GM19193 (cell line): Measurements from ENCODE around the gene OR10C1.

Experiments used
- POLR2A ChIP-seq: IDR thresholded peaks from 4 replicates; pipeline ENCODE4 v1.6.1; 2011; ENCODE audit not compliant: insufficient read depth, insufficient read length; ENCODE audit errors: extremely low read depth

The OR10C1 gene

DNA sequence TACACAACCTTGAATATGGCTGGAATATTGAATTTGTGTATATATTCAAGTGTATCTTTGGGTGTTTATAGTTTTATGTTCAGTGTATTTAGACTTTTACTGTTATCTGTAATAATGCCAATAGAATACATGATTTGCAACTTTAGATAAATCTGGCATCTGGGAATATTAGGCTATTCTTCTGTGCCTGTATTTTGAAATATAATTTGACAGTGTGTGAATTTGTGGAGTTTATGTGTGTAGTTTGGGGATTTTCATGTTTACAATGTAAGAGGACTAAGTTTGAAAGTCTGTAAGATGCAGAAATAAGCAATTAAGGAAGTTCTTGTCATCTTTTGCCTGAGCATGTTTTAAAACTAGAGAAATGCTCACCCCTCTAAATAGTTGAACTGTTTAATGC lies at the start of gene OR10C1:
Gene OR10C1, plus strand, starts transcription at position 301 of the 400 bp plus-strand sequence. CDS start 710 bp downstream, outside the sequence.
- TF ChIP-seq POLR2A = no peak

DNA sequence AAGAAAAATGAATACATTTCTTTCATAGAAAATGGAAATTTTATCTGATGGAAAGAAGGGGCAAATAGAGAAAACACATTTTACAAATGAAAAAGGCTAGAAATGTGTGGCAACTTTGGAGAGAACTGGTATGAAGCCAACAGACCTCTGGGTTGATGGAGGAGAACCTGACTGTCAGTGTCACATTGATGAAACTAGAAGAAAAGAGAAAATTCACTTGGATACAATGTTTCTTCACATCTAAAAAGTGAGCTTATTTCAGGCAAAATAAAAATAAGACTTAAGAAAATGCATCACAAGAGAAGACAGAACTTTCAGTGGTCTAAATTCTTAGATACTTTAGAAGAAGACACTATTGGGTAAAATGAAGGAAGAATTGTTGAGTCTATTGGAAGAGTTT lies 43.8 kb upstream of the OR10C1 start, which contains the start of gene OR12D2:
Gene OR12D2, plus strand, starts transcription at position 301 of the 400 bp plus-strand sequence. CDS start 1,069 bp downstream, outside the sequence.
- no peak for TF ChIP-seq POLR2A

DNA sequence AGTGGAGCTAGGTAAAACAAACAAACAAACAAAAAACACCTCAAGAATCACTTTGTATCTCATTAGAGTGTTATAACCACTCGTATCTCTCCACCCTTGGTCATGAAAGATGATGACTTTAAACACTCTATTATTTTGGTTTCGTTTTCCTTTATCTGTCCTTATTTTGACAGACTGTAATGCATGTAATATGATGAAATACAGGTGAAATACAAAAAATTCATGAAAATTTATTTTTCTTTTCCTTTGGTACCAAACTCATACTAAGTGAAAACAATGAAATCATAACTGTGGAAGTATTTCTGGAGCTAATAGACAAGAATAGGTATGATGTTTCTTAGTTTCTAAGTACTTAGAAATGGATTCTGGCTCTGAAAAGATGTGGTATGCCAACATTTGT lies 39.6 kb upstream of the OR10C1 start:
- TF ChIP-seq POLR2A = no peak

DNA sequence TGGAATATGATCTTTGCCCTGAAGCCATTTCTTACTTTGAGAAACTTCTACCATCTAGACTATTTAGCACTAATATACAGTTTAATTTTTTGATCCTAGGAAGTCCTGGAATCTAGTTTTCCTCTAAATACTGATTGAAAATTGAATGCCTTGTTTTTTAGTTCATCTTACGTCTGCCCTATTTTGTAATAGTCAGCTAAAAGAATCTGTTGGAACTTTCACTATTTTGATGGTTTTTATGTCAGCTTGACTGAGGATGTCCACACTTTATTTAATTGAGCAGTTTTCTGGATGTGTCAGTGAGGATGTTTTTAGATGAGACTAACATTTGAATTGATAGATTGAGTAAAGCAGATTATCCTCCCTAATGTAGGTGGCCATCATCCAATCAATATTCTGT lies 35.3 kb upstream of the OR10C1 start:
- TF ChIP-seq POLR2A = no peak

DNA sequence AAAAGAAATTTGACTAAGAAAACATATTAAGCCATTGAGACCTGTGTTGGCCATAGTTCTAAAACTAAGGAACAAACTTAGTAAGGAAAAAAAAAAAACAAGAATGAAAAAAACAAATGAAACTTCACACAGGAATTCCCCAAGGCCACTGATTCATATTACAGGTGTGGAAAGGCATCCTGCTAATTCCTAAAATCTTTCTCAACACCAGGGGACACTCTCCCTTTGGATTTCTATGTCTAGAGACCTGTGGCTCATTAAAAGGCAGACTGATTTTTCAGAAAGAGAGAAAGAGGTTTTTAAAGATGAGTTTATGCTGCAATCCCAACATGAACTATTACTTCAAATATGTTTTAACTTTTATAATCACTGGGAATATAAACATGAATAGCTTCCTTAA lies 24.5 kb upstream of the OR10C1 start, which contains the start of gene OR12D1:
Gene OR12D1, plus strand, starts transcription at position 341 of the 400 bp plus-strand sequence.
- TF ChIP-seq POLR2A = no peak

GRCh38 chr6:29419516-29419915 lies 19.6 kb upstream of the OR10C1 start:
- TF ChIP-seq POLR2A = no peak

DNA sequence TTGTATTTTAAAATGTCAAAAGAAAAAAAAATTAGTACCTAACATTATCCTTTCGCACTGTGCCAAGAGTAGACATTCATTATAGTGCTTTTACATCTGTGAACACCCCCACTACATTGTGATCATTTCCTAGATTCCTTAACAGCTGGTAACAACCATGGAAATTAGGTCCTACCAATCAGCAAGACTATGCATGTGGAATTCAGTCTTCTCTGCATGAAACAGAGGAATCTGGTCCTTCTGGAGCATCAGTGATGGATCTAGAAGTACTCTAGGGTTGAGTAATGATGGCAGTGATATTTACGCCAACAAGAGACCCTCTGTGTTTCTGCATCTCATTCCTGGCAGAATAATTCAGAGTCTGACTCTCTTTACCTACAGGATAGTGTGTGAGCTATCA lies 14.9 kb upstream of the OR10C1 start:
- TF ChIP-seq POLR2A = no peak

DNA sequence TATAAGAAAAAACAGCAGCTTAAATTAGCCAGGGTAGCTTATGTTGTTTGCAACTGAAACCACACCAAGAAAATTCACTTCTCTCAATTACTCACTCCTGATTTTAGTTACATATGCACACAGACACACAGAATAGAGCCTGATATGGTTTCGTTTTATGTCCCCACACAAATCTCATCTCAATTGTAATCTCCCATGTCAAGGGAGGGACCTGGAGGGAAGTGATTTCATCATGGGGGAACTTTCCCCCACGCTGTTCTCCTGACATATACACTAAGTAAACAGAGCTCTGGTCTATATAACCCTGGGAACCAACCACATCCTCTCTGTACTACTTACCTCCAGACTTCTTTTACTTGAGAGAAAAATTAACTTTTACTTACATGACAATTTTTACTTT lies 14.5 kb upstream of the OR10C1 start:
- TF ChIP-seq POLR2A = no peak

- no peak for TF ChIP-seq POLR2A
These were observed 14.0 kb upstream of the OR10C1 start for GRCh38 chr6:29425075-29425474.

DNA sequence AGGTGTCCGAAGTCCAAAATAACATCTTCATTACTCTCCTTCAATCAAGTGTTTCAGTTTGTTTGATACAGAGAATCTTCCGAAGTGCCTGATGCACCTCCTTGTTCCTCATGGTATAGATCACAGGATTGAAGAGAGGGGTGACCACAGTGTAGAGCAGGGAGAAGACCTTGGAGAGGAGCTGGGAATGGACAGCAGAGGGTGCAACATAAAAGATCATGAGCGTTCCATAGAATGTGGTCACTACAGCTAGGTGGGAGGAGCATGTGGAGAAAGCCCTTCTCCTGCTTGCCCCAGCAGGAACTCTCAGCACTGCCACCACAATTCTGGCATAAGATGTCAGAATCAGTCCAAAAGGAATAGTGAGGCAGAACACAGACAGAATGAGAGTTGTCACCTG lies 12.5 kb upstream of the OR10C1 start:
- TF ChIP-seq POLR2A = no peak

GRCh38 chr6:29442719-29443118 lies 3.6 kb downstream of the OR10C1 start:
- TF ChIP-seq POLR2A = no peak

DNA sequence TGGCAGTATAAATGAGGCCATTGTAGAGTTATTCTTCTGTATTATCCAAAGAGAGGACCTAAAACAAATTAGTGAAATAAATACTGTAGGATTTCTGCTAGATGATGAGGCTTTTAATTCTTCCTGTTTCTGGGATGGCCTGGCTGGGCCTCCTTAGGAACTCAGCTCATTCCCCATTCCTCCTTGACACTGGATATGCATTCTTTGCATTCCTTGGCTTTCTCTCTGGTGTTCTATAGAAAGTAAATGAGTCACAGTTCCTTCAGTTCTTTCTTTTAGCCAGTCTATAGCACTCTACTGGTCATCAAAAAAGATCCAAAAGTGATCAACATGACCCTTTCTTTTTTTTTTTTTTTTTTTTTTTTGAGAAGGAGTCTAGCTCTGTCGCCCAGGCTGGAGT lies 8.6 kb downstream of the OR10C1 start:
- TF ChIP-seq POLR2A = no peak

GRCh38 chr6:29451471-29452193 lies 12.5 kb downstream of the OR10C1 start:
- TF ChIP-seq POLR2A = no peak

DNA sequence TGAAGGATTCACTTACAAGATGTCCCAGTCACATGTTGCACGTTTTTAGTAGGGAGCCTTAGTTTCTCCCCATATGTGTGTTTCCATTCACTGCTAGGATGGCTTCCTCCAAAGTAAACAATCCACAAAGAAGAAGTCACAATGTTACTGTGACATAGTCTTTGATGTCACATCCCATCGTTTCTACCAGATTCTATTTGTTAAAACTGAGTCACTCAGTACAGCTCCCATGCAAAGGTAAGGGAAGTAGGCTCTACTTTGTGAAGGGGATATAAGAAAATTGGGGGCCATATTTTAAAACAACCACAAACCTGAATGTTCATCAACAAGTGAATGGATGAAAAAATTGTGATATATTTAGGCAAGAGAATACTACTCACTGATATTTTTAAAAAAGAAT lies 17.9 kb downstream of the OR10C1 start, which contains the start of the genes OR11A1 and OR2H1:
Gene OR11A1, minus strand, starts transcription at position 101 of the 400 bp plus-strand sequence. CDS start 29,430 bp downstream, outside the sequence.
Gene OR2H1, plus strand, starts transcription at position 185 of the 400 bp plus-strand sequence. CDS start 4,615 bp downstream, outside the sequence.
- TF ChIP-seq POLR2A = no peak

GRCh38 chr6:29461021-29461814 lies 22.1 kb downstream of the OR10C1 start:
- TF ChIP-seq POLR2A = no peak
